Activated naive CD8-positive, alpha-beta T cell (primary cell): ENCODE measurements around the gene CREBZF.
"Not testable (repeated sequence)": the region's sequence is repeated elsewhere in the genome, so short reads cannot be mapped to it uniquely, and the experiment has no call there.

ENCODE experiments used
- H3K27ac Mint-ChIP-seq: one replicate; pipeline ENCODE4 v1.8.0; 2021; ENCODE audit warnings: mixed read lengths
- H3K27me3 Mint-ChIP-seq: one replicate; pipeline ENCODE4 v1.8.0; 2021; ENCODE audit warnings: mixed read lengths
- H3K36me3 Mint-ChIP-seq: one replicate; pipeline ENCODE4 v1.8.0; 2021; ENCODE audit warnings: mixed read lengths
- H3K4me1 Mint-ChIP-seq: one replicate; pipeline ENCODE4 v1.8.0; 2021; ENCODE audit warnings: low read depth, mixed read lengths
- H3K4me3 Mint-ChIP-seq: one replicate; pipeline ENCODE4 v1.8.0; 2021; ENCODE audit warnings: mild to moderate bottlenecking, mixed read lengths
- H3K9me3 Mint-ChIP-seq: one replicate; pipeline ENCODE4 v1.8.0; 2021; ENCODE audit warnings: low read depth, mixed read lengths

Gene CREBZF

DNA sequence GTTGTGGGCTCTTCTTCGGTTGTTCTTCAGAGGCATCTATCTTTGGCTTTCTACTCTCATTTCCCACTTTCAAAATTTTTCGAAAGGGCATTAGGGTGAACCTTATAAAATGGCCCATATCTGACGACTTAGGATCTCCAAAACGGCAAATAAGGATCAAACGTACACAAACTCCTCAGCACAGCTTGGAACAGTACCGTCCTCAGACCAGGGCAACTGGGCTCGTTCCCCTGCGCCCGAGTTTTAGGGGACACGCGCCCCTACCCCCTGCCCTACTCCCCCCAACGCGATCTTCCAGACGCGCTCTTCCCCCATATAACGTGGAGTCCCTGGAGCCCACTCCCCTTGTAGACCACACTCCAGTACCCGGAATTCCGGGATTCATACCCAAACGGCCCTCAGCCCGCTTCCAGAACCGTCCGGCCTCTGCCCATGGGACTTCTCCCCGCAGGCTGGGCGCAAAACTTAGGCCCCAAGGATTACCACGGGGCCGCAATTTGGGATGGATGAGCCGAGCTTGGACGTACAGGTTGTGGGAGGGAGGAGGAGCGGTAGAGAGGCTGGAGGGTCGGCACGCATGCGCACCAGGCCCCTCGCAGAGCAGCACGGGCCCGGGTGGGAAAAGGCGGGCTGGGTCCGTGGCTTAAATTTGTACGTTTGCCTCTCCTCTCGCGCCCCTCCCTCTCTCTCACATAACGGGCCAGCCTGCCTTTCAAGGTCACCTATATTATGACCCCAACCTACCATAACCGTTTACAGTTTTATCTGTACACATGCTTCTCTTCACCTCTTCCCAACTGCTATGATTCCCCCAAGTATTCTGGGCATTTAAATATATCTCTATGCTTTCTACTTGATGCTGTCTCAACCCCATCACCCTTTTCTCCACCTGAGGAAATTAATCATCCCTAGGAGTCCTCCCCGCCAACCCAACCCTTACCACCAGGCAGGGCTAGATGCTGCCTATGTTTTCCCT lies 17.7 kb upstream of the CREBZF start:
- peaks cover 3% of the 10 kb centered on the region for H3K4me1 Mint-ChIP-seq
- H3K36me3 Mint-ChIP-seq = no peaks in the 10 kb centered on the region
- H3K27ac Mint-ChIP-seq = peak overlapping the region; percentile 80
- peak overlapping the region; percentile 89 for H3K4me3 Mint-ChIP-seq
- peaks cover 1% of the 10 kb centered on the region for H3K27me3 Mint-ChIP-seq
- no peaks in the 10 kb centered on the region for H3K9me3 Mint-ChIP-seq

GRCh38 chr11:85680897-85681296 lies 16.0 kb upstream of the CREBZF start:
- H3K4me1 Mint-ChIP-seq = peaks cover 3% of the 10 kb centered on the region
- no peak overlapping the region for H3K4me3 Mint-ChIP-seq
- H3K9me3 Mint-ChIP-seq = no peaks in the 10 kb centered on the region
- H3K27ac Mint-ChIP-seq = no peak overlapping the region
- H3K27me3 Mint-ChIP-seq = peaks cover 1% of the 10 kb centered on the region
- no peaks in the 10 kb centered on the region for H3K36me3 Mint-ChIP-seq

DNA sequence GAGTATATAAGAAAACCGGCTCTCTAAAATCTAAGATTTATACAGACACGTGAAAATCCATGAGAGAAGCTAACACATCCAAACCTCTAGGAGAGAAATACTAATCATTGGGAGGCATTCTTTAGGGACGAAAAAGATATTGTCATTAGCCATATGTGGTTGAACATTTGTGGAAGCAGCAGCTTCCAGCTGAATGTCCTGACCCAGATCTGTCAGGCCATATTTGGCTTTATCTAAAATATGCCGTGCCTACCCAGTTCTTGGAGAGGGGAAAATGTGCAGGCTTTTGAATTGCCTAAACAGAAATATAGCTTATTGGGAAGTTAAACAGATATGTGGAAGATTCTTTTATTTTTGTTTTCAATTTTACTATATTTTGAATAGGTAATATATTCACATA lies 14.6 kb upstream of the CREBZF start:
- no peak overlapping the region for H3K27ac Mint-ChIP-seq
- peaks cover 3% of the 10 kb centered on the region for H3K4me1 Mint-ChIP-seq
- H3K36me3 Mint-ChIP-seq = peaks cover 2% of the 10 kb centered on the region
- no peak overlapping the region for H3K4me3 Mint-ChIP-seq
- H3K27me3 Mint-ChIP-seq = peaks cover 1% of the 10 kb centered on the region
- no peaks in the 10 kb centered on the region for H3K9me3 Mint-ChIP-seq

GRCh38 chr11:85673393-85673792 lies 8.5 kb upstream of the CREBZF start:
- Mint-ChIP-seq H3K27ac (no peak overlapping the region), H3K9me3 (no peaks in the 10 kb centered on the region)

GRCh38 chr11:85672105-85672902 lies 7.4 kb upstream of the CREBZF start:
- Mint-ChIP-seq H3K4me1 (no peaks in the 10 kb centered on the region), H3K36me3 (peaks cover 2% of the 10 kb centered on the region), H3K27ac (no peak overlapping the region), H3K4me3 (no peak overlapping the region), H3K9me3 (no peaks in the 10 kb centered on the region), H3K27me3 (no peaks in the 10 kb centered on the region)

More at GRCh38 chr11:85673393-85673792, 8.5 kb upstream of the CREBZF start:
- H3K4me1 Mint-ChIP-seq = no peaks in the 10 kb centered on the region
- no peaks in the 10 kb centered on the region for H3K27me3 Mint-ChIP-seq
- no peak overlapping the region for H3K4me3 Mint-ChIP-seq
- peaks cover 2% of the 10 kb centered on the region for H3K36me3 Mint-ChIP-seq

DNA sequence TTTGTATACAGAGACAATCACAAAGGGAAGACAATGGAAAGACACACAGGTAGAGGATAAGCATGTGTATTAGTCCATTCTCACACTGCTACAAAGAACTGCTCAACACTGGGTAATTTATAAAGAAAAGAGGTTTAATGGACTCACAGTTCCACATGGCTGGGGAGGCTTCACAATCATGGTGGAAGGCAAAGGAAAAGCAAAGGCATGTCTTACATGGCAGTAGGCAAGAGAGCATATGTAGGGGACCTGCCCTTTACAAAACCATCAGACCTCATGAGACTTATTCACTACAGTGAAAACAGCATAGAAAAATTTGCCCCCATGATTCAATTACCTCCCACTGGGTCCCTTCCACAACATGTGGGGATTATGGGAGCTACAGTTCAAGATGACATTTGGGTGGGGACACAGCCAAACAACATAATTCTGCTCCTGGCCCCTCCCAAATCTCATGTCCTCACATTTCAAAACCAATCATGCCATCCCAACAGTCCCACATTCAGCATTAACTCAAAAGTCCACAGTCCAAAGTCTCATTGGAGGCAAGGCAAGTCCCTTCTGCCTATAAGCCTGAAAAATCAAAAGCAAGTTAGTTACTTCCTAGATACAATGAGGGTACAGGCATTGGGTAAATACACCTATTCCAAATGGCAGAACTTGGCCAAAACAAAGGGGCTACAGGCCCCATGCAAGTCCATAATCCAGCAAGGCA lies 6.2 kb upstream of the CREBZF start:
- not testable (repeated sequence) for H3K4me1 Mint-ChIP-seq, H3K27me3 Mint-ChIP-seq, H3K36me3 Mint-ChIP-seq, H3K4me3 Mint-ChIP-seq, H3K27ac Mint-ChIP-seq, H3K9me3 Mint-ChIP-seq

- H3K9me3 Mint-ChIP-seq = no peaks in the 10 kb centered on the region
- H3K27ac Mint-ChIP-seq = no peak overlapping the region
- H3K4me1 Mint-ChIP-seq = peaks cover 8% of the 10 kb centered on the region
- H3K4me3 Mint-ChIP-seq = no peak overlapping the region
- H3K27me3 Mint-ChIP-seq = no peaks in the 10 kb centered on the region
- H3K36me3 Mint-ChIP-seq = peaks cover 5% of the 10 kb centered on the region
These were observed 3.2 kb upstream of the CREBZF start for GRCh38 chr11:85668157-85668556.

GRCh38 chr11:85666687-85667086 lies 1.8 kb upstream of the CREBZF start:
- Mint-ChIP-seq H3K27ac (no peak overlapping the region), H3K27me3 (no peaks in the 10 kb centered on the region), H3K36me3 (peaks cover 9% of the 10 kb centered on the region), H3K9me3 (no peaks in the 10 kb centered on the region), H3K4me3 (no peak overlapping the region), H3K4me1 (peaks cover 15% of the 10 kb centered on the region)

GRCh38 chr11:85665733-85666132 lies 804 bp upstream of the CREBZF start:
- Mint-ChIP-seq H3K4me1 (peaks cover 24% of the 10 kb centered on the region), H3K27ac (peak overlapping the region; percentile 95), H3K4me3 (peak overlapping the region; percentile 99), H3K9me3 (no peaks in the 10 kb centered on the region), H3K27me3 (no peaks in the 10 kb centered on the region), H3K36me3 (peaks cover 14% of the 10 kb centered on the region)

DNA sequence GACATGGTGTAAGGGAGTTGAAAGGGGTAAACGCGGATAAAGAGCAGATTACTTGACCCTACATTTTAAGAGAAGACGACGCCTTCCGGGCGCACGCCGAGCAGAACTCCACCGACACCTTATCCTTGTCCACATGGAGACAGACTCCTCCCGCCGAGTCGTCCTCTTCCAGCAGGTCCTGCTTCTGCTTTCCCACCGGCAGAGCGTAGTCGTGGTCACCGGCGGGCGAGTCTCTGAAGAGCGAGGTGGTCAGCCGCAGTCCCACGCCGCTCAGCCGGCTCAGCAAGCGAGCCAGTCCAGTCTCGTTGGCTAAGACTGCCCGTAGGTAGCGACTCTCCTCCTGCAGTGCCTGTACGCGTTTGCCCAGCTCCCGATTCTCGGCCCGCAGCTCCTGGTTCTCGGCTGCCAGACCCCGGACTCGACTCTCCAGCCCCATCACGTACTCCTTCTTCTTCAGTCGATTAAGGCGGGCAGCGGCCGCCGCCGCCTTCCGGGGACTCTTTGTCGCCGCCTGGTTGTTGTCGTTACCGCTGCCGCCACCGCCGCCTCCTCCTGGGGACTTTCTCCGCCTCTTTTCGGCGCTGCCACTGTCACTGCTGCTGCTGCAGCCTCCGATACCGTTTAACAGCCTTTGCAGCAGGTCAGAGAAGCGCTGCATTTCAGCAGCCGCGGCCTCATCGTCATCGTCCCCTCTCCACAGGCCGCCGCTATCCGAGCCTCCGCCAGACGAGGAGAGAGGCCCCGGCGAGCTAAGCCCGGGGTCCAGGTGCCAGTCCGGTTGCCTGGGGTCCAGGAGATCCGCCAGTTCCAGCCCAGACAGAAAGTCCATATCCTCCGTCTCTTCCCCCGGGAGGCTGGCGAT lies 945 bp downstream of the CREBZF start:
- H3K4me3 Mint-ChIP-seq = peak overlapping the region; percentile 99
- peaks cover 42% of the 10 kb centered on the region for H3K4me1 Mint-ChIP-seq
- peaks cover 15% of the 10 kb centered on the region for H3K36me3 Mint-ChIP-seq
- H3K9me3 Mint-ChIP-seq = no peaks in the 10 kb centered on the region
- no peaks in the 10 kb centered on the region for H3K27me3 Mint-ChIP-seq
- H3K27ac Mint-ChIP-seq = peak overlapping the region; percentile 95

GRCh38 chr11:85663080-85663752 lies 1.7 kb downstream of the CREBZF start:
- Mint-ChIP-seq H3K27ac (peak overlapping the region; percentile 95), H3K4me1 (peaks cover 48% of the 10 kb centered on the region), H3K27me3 (no peaks in the 10 kb centered on the region), H3K36me3 (peaks cover 15% of the 10 kb centered on the region), H3K9me3 (no peaks in the 10 kb centered on the region), H3K4me3 (peak overlapping the region; percentile 99)

DNA sequence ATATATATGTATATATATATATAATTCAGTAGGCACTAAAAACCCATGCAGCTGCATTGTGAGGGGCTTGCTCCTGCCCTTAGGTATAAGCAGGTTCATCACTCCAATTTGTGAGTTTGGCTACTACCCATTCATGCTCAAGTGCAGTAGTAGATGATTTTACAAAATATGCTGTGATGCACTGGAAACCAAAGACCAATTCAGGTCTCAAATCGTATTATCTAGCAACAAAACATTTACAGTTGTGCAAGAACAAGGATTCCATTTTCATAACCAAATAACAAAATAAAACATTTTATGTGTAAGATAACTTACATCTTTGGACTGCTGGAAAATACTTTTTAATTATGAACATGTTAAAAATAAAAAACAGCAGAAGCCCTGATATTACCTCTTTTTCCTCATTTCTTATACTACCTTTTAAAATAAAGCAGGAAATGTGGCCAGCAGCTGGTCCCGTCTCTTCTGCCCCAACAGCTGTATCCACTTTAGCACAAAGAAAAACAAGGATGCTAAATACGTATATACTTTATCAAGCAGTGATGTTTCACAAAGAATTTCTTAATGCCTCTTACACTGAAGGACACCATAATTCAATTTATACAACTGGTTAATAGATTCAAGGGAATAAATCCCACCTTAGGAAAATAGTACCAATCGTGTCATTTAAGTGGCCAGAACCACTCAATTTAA lies 2.8 kb downstream of the CREBZF start:
- Mint-ChIP-seq H3K27ac (peak overlapping the region; percentile 46), H3K36me3 (peaks cover 15% of the 10 kb centered on the region), H3K4me1 (peaks cover 52% of the 10 kb centered on the region), H3K4me3 (peak overlapping the region; percentile 99), H3K9me3 (no peaks in the 10 kb centered on the region), H3K27me3 (no peaks in the 10 kb centered on the region)

DNA sequence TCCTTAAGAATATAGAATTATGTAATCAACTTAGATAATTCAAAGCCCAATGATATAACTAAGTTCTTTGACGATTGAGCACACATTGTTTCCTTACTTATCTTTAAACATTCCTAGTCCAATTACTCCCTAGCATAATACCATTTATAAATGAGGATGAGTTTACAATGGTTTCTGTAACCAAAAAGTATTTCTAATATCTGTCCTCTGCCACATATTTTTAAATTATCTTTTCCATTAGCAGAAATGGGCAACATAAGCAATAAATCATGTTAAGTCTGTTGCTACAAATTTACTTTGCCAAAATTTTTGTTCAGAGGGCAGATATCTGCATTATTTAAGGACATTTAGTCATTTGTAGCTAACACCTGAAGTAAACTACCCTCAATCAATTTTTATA lies 6.7 kb downstream of the CREBZF start:
- no peaks in the 10 kb centered on the region for H3K27me3 Mint-ChIP-seq
- H3K4me1 Mint-ChIP-seq = peaks cover 57% of the 10 kb centered on the region
- H3K27ac Mint-ChIP-seq = peak overlapping the region; percentile 30
- no peaks in the 10 kb centered on the region for H3K9me3 Mint-ChIP-seq
- no peak overlapping the region for H3K4me3 Mint-ChIP-seq
- peaks cover 10% of the 10 kb centered on the region for H3K36me3 Mint-ChIP-seq
